ENCODE data around the gene INF2.

Gene INF2

DNA sequence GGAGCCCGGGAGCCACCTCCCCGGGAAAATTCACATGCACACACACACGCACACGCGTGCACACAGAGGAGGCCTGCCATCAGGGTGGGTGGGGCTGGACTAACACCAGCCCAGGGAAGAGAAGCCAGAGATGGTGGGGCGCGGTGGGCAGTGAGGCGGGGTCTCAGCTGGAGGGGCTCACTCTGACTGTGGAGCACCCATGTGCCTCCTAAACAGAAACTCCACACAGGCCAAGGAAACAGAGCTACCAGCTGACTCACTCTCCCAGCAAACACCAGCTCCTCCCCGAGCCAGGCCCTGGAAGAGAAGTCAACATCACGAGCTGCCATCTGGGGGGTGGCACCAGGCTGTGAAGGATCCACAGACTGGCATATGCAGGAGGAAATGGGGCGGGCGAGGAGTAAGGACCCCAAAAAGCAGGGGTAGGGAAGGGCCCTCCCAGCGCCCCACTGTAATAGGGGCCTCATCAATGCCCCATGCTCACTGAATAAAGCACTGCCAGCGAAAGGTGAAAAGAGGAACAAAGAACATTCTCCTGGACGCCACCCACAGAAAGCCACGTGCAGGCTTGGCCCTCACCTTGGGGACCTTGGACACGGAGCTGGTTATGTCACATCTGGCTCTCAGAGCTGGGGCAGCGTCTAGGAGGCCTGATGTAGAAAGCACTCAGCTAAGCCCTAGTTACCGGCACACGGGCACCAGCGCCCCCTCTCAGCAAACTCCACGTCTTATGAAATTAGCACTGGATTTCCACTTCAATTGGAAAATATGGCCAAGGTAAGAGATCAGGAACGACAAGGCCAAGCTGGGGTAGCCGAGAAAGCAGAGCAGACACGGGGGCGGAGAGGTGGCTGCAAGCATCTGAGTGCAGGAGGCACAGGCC lies 8.4 kb upstream of the INF2 start:
- TF ChIP-seq, protein P1, sequence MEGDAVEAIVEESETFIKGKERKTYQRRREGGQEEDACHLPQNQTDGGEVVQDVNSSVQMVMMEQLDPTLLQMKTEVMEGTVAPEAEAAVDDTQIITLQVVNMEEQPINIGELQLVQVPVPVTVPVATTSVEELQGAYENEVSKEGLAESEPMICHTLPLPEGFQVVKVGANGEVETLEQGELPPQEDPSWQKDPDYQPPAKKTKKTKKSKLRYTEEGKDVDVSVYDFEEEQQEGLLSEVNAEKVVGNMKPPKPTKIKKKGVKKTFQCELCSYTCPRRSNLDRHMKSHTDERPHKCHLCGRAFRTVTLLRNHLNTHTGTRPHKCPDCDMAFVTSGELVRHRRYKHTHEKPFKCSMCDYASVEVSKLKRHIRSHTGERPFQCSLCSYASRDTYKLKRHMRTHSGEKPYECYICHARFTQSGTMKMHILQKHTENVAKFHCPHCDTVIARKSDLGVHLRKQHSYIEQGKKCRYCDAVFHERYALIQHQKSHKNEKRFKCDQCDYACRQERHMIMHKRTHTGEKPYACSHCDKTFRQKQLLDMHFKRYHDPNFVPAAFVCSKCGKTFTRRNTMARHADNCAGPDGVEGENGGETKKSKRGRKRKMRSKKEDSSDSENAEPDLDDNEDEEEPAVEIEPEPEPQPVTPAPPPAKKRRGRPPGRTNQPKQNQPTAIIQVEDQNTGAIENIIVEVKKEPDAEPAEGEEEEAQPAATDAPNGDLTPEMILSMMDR (IDR thresholded peaks at IDR 0.05; ENCODE audit: low read depth, low read length, missing control alignments): peak; percentile 43
- in situ Hi-C loops (cut with HindIII; ENCODE audit: low sequenced_read_pairs): no loop called here
- H3K4me3 ChIP-seq (ENCODE audit: low read depth, low read length): no peak overlapping the region
- no peak for DNase-seq (ENCODE audit: low read depth)

DNA sequence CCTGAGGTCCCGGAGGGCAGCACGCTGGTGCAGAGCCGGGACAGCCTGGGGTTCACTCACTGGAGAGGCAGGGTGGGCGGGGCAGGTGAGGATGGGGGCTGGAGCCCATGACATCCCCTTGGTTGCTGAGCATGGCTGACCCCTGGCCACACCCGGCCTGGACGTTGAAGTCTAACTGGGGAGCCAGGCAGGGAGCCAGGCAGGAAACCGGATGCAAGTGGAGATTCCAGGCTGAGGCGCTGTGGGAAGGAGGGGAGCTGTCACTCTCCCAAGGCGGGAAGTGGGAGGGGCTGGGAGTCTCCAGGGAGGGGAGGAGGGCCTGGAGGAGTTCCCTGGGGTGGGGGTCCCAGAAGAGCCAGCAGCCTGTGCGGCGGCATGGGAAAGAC lies 7.7 kb upstream of the INF2 start:
- TF ChIP-seq, protein P1 (IDR thresholded peaks at IDR 0.05; ENCODE audit: low read depth, low read length, missing control alignments): no peak
- H3K4me3 ChIP-seq (ENCODE audit: low read depth, low read length): no peak overlapping the region
- no peak for DNase-seq (ENCODE audit: low read depth)
- in situ Hi-C loops (cut with HindIII; ENCODE audit: low sequenced_read_pairs): no loop called here

DNA sequence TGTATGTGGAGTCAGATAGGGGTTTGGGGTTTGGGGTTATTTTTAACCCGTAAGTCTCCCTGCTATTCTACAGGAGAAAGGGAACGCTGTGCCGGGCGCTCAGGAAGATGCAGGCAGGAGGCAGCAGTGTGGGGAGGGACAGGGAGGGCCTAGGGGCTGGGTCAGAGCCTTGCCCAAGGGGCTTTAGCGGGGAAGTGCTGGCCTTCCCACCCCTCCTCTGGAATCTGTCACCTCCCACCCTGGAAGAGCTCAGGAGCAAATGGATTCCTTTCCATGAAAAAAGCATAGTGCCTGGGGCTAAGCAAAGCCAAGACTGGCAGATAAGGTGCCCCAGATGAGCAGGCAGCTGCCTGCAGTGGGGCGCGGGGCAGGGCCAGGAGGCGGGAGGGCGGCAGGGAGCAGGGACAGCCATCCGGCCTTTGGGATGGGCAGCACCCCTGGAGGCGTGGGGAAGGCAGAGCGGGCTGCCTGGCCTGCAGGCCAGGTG lies 7.3 kb upstream of the INF2 start:
- no peak for DNase-seq (ENCODE audit: low read depth)
- in situ Hi-C loops (cut with HindIII; ENCODE audit: low sequenced_read_pairs): no loop called here
- TF ChIP-seq, protein P1 (IDR thresholded peaks at IDR 0.05; ENCODE audit: low read depth, low read length, missing control alignments): no peak
- H3K4me3 ChIP-seq (ENCODE audit: low read depth, low read length): no peak overlapping the region

DNA sequence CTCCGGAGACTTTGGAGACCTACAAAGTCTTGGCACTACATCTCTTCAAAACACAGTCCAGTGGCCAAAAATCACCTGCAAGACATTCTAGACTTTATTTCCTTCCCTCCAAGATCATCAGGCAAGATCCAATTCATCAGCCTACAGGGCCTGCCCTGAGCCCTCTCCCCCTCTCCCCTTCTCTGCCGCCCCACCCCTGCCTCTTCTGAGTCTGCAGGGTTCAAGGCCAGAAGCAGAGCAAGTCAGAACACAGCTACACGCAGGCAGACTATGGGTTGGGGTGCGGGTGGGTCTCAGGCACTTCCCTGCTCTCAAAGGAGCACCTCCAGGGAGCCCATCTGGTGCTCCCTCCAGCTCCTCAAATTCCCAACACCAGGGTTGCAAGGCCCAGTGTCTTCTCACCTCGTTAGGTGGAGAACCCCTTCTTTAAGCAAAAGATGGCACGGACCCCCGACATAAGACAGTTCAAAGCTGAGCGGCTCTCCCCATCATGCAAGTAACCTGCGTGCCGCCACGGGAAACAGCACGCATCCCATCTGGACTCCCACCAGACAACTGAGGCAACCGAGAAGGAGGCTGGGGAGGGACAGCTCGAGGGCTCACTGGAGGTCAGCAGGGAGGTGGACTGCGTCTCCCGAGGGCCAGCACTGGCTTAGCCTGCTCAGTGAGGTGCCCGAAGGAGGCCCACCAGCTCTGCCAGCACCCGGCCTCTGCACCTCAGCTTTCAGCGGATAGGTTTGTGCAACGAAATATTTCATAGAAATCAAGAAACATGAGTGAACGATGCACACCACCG lies 5.6 kb upstream of the INF2 start:
- no peak for DNase-seq (ENCODE audit: low read depth)
- H3K4me3 ChIP-seq (ENCODE audit: low read depth, low read length): no peak overlapping the region
- TF ChIP-seq, protein P1 (IDR thresholded peaks at IDR 0.05; ENCODE audit: low read depth, low read length, missing control alignments): no peak
- in situ Hi-C loops (cut with HindIII; ENCODE audit: low sequenced_read_pairs): no loop called here

DNA sequence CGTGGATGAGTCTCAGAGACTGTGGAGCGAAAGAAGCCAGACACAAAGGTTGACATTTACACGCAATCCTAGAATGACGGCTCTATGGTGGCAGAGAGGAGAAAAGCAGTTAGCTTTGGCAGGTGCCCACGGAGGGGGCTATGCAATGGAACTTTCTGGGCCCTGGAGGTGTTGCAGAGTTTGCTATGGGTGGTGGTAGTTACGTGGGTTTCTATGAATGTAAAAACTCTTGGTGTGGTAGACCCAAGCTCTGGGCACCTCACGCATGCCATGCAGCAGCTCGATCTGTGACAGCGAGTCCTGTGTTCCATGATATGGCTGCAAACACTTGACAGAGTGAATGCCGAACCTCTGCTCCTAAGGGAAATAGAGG lies 5.0 kb upstream of the INF2 start:
- TF ChIP-seq, protein P1 (IDR thresholded peaks at IDR 0.05; ENCODE audit: low read depth, low read length, missing control alignments): no peak
- in situ Hi-C loops (cut with HindIII; ENCODE audit: low sequenced_read_pairs): no loop called here
- no peak overlapping the region for H3K4me3 ChIP-seq (ENCODE audit: low read depth, low read length)
- DNase-seq (ENCODE audit: low read depth): no peak

DNA sequence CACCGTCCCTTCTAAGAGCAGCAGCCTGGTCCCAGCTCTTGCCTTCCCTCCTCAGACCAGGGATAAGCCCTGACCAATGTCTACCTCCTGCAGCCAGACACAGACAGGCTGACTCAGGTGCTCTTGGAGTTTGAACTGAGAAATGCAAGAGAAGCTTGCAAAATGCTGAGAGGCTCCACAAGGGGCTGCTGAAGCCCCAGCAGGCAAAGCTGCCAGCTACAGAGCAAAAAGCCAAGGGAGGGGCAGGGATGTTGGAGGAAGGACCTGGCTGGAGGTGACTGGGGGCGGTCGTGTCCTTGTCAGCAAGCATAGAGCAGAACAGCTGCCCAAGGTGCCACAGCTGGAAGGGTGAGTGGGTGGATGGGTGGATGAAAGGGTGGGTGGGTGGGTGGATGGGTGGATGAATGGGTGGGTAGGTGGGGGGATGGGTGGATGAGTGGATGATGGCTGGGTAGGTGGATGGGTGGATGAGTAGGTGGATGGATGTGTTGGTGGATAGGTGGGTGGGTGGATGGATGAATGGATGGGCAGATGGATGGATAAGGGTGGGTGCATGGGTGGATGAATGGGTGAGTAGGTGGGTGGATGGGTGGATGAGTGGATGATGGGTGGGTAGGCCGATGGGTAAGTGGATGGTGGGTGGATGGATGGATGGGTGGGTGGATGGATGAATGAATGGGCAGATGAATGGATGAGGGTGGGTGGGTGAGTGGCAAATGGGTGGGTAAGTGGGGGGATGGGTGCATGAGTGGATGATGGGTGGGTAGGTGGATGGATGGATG lies 4.0 kb upstream of the INF2 start:
- H3K4me3 ChIP-seq (ENCODE audit: low read depth, low read length): no peak overlapping the region
- in situ Hi-C loops (cut with HindIII; ENCODE audit: low sequenced_read_pairs): no loop called here
- TF ChIP-seq, protein P1 (IDR thresholded peaks at IDR 0.05; ENCODE audit: low read depth, low read length, missing control alignments): no peak
- no peak for DNase-seq (ENCODE audit: low read depth)
